ENCODE results near the gene GOLGA8R. TPM values are rescaled to one million over a fixed set of nuclear protein-coding genes. Genes with fewer than 3 reads are reported as not detected.
"Not testable (repeated sequence)": the region's sequence is repeated elsewhere in the genome, so short reads cannot be mapped to it uniquely, and the experiment has no call there.

Gene GOLGA8R
- total RNA-seq: 10 to 100 TPM in 1 of 2 experiments, 1 to 10 TPM in 1; 9.5 to 12.1 TPM

DNA sequence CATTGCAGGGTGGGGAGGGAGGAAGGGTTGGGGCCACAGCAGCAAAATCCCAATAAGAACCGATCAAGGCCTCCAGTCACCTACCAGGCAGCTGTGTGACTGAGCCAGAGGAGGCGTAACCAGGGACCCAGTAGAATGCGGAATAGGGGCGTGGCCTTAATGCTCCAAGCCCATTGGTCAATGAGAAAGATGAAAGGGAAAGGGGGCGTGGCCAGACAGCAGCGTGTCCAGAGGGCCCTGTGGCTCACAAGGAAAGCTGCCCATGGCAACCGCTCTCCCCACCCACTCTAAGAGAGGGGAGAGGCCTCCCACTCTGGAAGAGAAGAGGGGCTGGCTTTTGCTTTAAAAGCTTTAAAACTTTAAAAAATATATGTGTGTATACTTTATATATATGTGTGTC, at the start of gene GOLGA8R:
TSS of gene GOLGA8R (minus strand) at position 101 of the 400 bp plus-strand sequence. CDS start at position 3, 98 bp downstream.
- POLR2A ChIA-PET; CTCF ChIA-PET; H3K27ac Mint-ChIP-seq; H3K27me3 Mint-ChIP-seq (ENCODE audit: low read depth); H3K4me1 Mint-ChIP-seq (ENCODE audit: low read depth); H3K36me3 Mint-ChIP-seq (ENCODE audit: low read depth); H3K9me3 Mint-ChIP-seq (ENCODE audit: insufficient read depth); H3K4me3 Mint-ChIP-seq; DNase-seq; ATAC-seq: not testable (repeated sequence)

DNA sequence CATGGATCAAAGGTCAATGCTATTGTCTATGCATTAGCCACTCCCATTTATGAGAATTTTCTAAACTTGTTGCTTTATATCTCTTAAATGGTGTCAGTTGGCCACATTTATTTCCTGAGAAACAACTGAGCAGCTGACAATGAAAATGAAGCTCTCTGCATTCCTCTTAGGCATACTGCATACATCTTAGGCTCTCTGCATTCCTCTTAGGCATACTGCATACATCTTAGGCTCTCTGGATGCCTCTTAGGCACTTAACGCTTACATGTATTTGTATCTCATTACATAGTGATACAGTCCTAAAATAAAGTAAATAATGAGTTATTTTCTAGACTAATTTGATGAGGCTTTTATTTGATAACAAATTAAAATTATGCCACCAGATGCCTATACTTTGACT, 49.8 kb upstream of the GOLGA8R start:
- H3K9me3 Mint-ChIP-seq (ENCODE audit: insufficient read depth); H3K36me3 Mint-ChIP-seq (ENCODE audit: low read depth); POLR2A ChIA-PET; CTCF ChIA-PET; H3K4me1 Mint-ChIP-seq (ENCODE audit: low read depth); DNase-seq; H3K27me3 Mint-ChIP-seq (ENCODE audit: low read depth); ATAC-seq; H3K27ac Mint-ChIP-seq; H3K4me3 Mint-ChIP-seq: not testable (repeated sequence)

DNA sequence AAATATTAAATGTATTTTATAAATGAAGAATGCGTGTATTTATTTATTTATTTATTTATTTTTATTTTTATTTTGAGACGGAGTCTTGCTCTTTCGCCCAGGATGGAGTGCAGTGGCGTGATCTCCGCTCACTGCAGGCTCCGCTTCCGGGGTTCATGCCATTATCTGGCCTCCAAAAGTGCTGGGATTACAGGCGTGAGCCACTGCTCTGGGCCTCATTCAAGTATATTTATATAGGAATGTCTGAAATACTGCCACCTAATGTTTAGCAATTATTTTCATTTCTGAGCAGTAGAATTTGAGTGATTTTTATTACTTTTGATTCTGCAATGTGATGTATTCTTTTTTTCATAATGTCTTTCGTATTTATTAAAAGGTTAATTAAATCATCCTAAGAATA, 48.1 kb upstream of the GOLGA8R start:
- H3K27ac Mint-ChIP-seq; H3K9me3 Mint-ChIP-seq (ENCODE audit: insufficient read depth); CTCF ChIA-PET: not testable (repeated sequence)

DNA sequence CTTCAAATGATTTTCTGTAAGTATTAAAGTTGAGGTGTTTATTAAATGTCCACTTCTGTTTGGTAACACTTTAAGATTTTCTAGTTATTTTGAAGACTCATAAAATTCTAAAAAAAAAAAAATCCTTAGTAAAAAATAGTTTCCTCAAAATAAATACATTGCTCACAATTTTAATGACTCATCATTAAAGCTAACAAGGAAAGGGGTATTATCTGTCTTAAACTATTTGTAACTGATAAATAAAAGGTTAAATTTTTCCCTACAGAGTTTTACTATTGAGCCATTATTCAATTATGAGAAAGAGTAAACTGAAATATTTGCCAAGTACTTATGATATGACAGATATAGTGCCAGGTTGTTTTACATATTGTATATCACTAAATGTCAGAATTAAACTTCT, 38.6 kb upstream of the GOLGA8R start:
- H3K9me3 Mint-ChIP-seq (ENCODE audit: insufficient read depth); DNase-seq; H3K4me1 Mint-ChIP-seq (ENCODE audit: low read depth); ATAC-seq; H3K27me3 Mint-ChIP-seq (ENCODE audit: low read depth); H3K36me3 Mint-ChIP-seq (ENCODE audit: low read depth); POLR2A ChIA-PET; H3K4me3 Mint-ChIP-seq; CTCF ChIA-PET; H3K27ac Mint-ChIP-seq: not testable (repeated sequence)

More for the DNA sequence above, 48.1 kb upstream of the GOLGA8R start:
- ATAC-seq; H3K36me3 Mint-ChIP-seq (ENCODE audit: low read depth); H3K4me3 Mint-ChIP-seq; POLR2A ChIA-PET; H3K4me1 Mint-ChIP-seq (ENCODE audit: low read depth); DNase-seq; H3K27me3 Mint-ChIP-seq (ENCODE audit: low read depth): not testable (repeated sequence)

DNA sequence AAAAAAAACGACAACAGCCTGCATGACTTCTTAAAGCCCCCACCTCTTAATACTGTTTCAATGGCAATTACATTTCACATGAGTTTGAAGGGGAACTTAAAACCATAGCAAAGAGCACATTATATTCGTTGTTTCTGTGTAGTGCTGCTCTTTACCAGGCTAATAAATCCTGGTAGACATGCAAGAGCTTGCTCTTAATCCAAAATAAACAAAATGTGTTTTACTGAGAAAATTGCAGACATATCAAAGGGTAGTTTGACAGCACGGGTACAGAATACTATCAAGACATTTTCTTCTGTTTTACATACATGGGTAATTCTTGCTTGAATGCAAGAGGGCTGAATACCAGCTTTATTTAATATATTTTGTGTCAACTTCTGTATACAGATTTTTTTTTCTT, 24.3 kb upstream of the GOLGA8R start:
- POLR2A ChIA-PET; CTCF ChIA-PET; H3K4me1 Mint-ChIP-seq (ENCODE audit: low read depth); H3K27ac Mint-ChIP-seq; DNase-seq; H3K36me3 Mint-ChIP-seq (ENCODE audit: low read depth); H3K4me3 Mint-ChIP-seq; ATAC-seq; H3K27me3 Mint-ChIP-seq (ENCODE audit: low read depth); H3K9me3 Mint-ChIP-seq (ENCODE audit: insufficient read depth): not testable (repeated sequence)

- CTCF ChIA-PET, POLR2A ChIA-PET: not testable (repeated sequence)
Observed at GRCh38 chr15:30435878-30436277, 21.8 kb upstream of the GOLGA8R start.

GRCh38 chr15:30420723-30421122, 6.7 kb upstream of the GOLGA8R start:
- CTCF ChIA-PET; POLR2A ChIA-PET; H3K4me1 Mint-ChIP-seq (ENCODE audit: low read depth); H3K27me3 Mint-ChIP-seq (ENCODE audit: low read depth); ATAC-seq; H3K9me3 Mint-ChIP-seq (ENCODE audit: insufficient read depth); DNase-seq; H3K36me3 Mint-ChIP-seq (ENCODE audit: low read depth): not testable (repeated sequence)
- peak overlapping the region; percentile 22 for H3K4me3 Mint-ChIP-seq
- peak overlapping the region; percentile 43 for H3K27ac Mint-ChIP-seq

More at GRCh38 chr15:30435878-30436277, 21.8 kb upstream of the GOLGA8R start:
- DNase-seq; H3K9me3 Mint-ChIP-seq (ENCODE audit: insufficient read depth); H3K27ac Mint-ChIP-seq; H3K4me1 Mint-ChIP-seq (ENCODE audit: low read depth); H3K27me3 Mint-ChIP-seq (ENCODE audit: low read depth); H3K4me3 Mint-ChIP-seq; H3K36me3 Mint-ChIP-seq (ENCODE audit: low read depth); ATAC-seq: not testable (repeated sequence)

GRCh38 chr15:30407636-30408035, 6.4 kb downstream of the GOLGA8R start:
- H3K9me3 Mint-ChIP-seq (ENCODE audit: insufficient read depth); H3K4me3 Mint-ChIP-seq; H3K36me3 Mint-ChIP-seq (ENCODE audit: low read depth); CTCF ChIA-PET; POLR2A ChIA-PET; H3K27ac Mint-ChIP-seq; H3K27me3 Mint-ChIP-seq (ENCODE audit: low read depth); ATAC-seq; DNase-seq; H3K4me1 Mint-ChIP-seq (ENCODE audit: low read depth): not testable (repeated sequence)

- H3K36me3 Mint-ChIP-seq (ENCODE audit: low read depth); H3K4me3 Mint-ChIP-seq; H3K27ac Mint-ChIP-seq; H3K4me1 Mint-ChIP-seq (ENCODE audit: low read depth); H3K9me3 Mint-ChIP-seq (ENCODE audit: insufficient read depth); POLR2A ChIA-PET; CTCF ChIA-PET; H3K27me3 Mint-ChIP-seq (ENCODE audit: low read depth): not testable (repeated sequence)
- peak; percentile 58 for DNase-seq
- ATAC-seq: peak; percentile 86
Observed at GRCh38 chr15:30398988-30399387, 15.1 kb downstream of the GOLGA8R start.

DNA sequence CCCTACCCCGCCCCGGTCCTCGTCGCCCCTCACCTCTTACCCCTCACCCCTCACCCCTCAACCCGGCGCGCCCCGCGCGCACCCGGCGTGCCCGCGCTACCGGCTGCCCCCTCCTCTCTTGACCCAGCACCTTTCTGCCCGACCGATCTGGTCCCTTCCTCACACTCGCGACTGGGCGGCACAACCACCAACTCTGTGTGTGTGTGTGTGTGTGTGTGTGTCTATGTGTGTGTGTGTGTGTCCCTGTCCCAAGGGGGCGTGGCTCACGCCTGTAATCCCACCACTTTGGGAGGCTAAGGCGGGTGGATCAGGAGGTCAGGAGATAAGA, 20.4 kb downstream of the GOLGA8R start:
- H3K4me1 Mint-ChIP-seq (ENCODE audit: low read depth); H3K27ac Mint-ChIP-seq; H3K9me3 Mint-ChIP-seq (ENCODE audit: insufficient read depth); H3K4me3 Mint-ChIP-seq; DNase-seq; POLR2A ChIA-PET; H3K36me3 Mint-ChIP-seq (ENCODE audit: low read depth); H3K27me3 Mint-ChIP-seq (ENCODE audit: low read depth); CTCF ChIA-PET: not testable (repeated sequence)
- peak; percentile 59 for ATAC-seq

- H3K27me3 Mint-ChIP-seq (ENCODE audit: low read depth); H3K27ac Mint-ChIP-seq; POLR2A ChIA-PET; H3K4me3 Mint-ChIP-seq; CTCF ChIA-PET; H3K4me1 Mint-ChIP-seq (ENCODE audit: low read depth); DNase-seq; H3K36me3 Mint-ChIP-seq (ENCODE audit: low read depth); H3K9me3 Mint-ChIP-seq (ENCODE audit: insufficient read depth): not testable (repeated sequence)
- peak; percentile 92 for ATAC-seq
Observed at GRCh38 chr15:30392766-30393663, 21.0 kb downstream of the GOLGA8R start, which contains the start of gene CHRFAM7A. Gene CHRFAM7A, minus strand, starts transcription at chr15:30393540. Its CDS starts 10,189 bp downstream, at chr15:30383351.

- H3K36me3 Mint-ChIP-seq (ENCODE audit: low read depth); H3K4me1 Mint-ChIP-seq (ENCODE audit: low read depth); DNase-seq; ATAC-seq; H3K27ac Mint-ChIP-seq; H3K27me3 Mint-ChIP-seq (ENCODE audit: low read depth); H3K4me3 Mint-ChIP-seq; POLR2A ChIA-PET; H3K9me3 Mint-ChIP-seq (ENCODE audit: insufficient read depth); CTCF ChIA-PET: not testable (repeated sequence)
Observed at GRCh38 chr15:30386318-30386887, 27.7 kb downstream of the GOLGA8R start.

DNA sequence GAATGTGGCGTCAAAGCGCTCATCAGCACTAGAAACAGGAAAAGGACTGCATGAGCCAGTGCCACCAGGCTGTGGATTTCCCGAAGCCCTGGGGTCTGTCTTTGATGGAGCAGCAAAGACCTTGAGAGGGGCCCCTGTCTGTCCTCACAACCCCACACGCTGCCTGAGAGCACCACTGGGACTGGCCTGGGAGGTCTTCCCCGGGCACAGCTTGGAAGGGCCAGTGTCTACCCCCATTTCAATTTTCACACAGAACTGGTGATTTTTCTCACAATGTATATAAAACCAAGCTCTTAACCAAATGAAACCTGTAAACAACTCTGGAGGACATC, 37.0 kb downstream of the GOLGA8R start:
- ATAC-seq; H3K4me3 Mint-ChIP-seq; DNase-seq; H3K36me3 Mint-ChIP-seq (ENCODE audit: low read depth); CTCF ChIA-PET; H3K9me3 Mint-ChIP-seq (ENCODE audit: insufficient read depth); H3K27ac Mint-ChIP-seq; H3K4me1 Mint-ChIP-seq (ENCODE audit: low read depth); H3K27me3 Mint-ChIP-seq (ENCODE audit: low read depth); POLR2A ChIA-PET: not testable (repeated sequence)

Measured in activated CD8-positive, alpha-beta T cell treated with anti-CD3 and anti-CD28 coated beads, Interleukin-2, amount 10 ng/mL, durations not matched to agents 7 days and 5 days (primary cell).